ENCODE data around the gene DNER. TPM values are rescaled to one million over a fixed set of nuclear protein-coding genes. Genes with fewer than 3 reads are reported as not detected.
"Not testable (repeated sequence)": the region's sequence is repeated elsewhere in the genome, so short reads cannot be mapped to it uniquely, and the experiment has no call there.

DNER gene
- total RNA-seq, 1 donor from 2014 or later = not detected

DNA sequence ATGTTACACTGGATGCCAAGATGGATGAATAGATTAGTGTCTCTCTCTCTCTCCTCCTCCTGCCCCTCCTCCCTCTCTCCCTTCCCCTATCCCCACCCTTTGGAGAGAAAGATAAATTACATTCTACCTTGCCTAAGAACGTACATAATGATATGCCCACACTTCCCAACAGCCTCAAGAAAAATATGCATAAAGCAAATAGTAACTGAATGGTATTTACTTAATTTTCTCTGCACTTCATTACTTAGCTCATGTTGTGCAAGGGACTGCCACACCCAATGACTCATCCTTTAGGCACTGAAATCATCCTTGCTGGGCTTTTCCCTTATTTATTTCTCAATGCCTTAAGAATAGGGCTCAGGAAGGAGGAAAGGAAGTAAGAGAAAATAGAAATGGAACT is 306.0 kb downstream of the DNER start:
- intact Hi-C loops (cut with micrococcal nuclease) = no loop called here

DNA sequence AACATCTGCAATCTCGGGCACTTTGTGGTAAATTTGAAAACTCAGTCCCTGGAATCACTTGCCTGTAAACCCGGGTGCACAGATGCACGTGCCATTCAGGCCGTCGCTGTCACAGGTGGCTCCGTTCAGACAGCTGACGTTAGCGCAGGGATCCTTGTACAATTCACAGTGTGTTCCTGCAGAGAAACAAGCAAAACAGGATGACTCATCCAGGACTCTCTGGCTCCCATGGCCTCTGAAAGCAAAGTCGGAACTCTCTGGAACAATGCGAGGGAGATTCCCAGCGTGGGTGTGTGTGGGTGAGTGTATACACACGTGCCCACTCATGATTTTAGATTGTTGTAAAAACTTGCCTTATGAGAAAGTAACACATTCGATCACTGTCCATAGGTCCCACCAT is 307.2 kb downstream of the DNER start:
- intact Hi-C loops (cut with micrococcal nuclease) = no loop called here

DNA sequence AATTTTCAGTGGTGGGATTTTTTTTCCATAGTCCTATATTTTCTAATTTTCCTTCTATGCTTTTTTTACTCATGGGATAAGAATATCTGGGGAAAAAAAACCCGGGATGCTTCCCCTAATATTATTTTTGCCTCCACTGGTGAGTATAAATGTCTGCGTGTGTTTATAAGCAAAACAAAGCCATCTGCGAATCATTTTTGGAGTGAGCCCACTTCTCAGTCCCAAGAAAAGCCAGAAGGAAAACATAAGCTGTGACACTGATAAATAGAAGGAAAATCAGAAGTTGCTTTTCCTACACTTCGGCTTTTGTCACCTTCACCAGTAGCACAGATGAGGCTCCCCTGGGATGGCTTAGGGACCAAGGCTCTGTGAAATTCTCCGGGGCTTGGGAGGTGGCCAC is 308.6 kb downstream of the DNER start:
- intact Hi-C loops (cut with micrococcal nuclease) = no loop called here

DNA sequence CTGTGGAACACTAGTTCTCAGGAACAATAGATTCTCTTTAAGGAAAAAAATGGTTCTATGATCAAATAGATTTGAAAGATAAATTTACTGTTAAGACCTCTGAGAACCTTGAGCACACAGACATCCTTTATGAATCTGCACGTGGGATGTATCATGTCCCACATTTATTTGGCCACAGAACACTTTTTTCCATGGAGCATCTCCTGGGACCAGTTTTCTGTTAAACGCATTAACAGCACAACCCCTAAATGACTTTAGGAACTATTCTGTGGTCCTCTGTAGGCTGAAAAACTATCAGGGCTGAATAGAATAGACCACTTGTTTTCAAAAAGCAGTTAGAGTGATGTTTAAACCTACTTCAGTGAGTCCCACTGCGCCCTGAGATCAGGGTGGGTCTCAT is 311.1 kb downstream of the DNER start:
- intact Hi-C loops (cut with micrococcal nuclease) = no loop called here

DNA sequence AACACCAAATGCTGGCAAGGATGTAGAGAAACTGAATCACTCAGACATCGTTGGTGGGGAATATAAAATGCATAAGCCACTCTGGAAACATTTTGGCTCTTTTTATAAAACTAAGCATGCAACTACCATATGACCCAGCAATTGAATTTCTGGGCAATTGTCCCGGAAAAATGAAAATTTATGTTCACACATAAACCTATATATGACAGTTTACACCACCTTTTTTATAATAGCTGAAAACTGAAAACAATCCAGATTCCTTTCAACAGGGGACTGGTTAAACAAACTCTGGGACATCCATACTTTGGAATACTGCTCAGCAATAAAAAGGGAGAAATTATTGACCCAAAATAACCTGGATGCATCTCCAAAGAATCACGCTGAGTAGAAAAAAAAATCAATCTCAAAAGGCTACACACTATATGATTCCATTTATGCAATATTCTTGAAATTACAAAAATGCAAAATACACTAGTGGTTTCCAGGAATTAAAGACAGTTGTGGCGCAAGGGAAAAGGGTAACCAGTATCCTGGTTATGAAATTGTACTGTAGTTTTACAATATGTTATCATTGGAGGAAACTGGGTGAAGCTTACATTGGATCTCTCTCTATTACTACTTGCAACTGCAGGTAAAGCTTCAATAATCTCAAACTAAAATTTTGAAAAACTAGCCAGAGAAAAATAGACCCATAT is 313.0 kb downstream of the DNER start:
- intact Hi-C loops (cut with micrococcal nuclease) = no loop called here

DNA sequence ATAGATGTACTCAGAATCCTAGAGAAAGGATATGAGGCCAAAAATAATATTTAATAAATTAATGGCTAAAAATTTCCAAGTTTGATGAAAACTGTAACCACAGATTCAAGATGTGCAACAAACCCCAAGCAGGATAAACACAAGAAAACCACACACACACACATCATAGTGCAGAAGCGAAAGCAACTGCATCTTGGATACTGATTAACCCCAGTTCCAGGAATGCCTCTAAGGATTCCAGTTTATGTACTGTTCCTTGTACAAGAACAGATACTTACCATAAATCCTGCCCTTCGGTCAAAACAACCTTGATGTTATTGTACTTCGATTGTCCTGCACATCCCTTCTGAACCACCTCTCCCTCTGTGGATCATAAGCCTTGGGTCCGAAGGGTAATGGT is 320.4 kb downstream of the DNER start:
- intact Hi-C loops (cut with micrococcal nuclease) = no loop called here

DNA sequence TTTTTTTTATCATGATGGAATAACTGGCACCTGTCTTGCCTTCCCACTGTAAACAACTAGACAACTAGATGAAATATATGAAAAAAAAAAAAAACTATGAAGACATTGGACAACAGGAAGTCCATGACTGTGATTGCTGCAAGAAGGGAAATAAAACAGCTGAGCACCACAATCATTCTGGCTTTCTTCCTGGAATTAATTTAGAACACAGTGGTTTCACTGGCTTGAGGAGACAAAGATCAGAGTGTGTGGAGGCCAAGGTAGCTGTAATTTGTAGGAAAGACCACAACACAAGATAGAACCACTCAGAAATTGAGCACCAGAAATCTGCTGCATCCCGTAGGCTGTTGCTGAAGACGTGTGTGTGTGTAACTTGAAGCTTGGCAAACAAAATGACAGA is 322.2 kb downstream of the DNER start:
- intact Hi-C loops (cut with micrococcal nuclease) = no loop called here

DNA sequence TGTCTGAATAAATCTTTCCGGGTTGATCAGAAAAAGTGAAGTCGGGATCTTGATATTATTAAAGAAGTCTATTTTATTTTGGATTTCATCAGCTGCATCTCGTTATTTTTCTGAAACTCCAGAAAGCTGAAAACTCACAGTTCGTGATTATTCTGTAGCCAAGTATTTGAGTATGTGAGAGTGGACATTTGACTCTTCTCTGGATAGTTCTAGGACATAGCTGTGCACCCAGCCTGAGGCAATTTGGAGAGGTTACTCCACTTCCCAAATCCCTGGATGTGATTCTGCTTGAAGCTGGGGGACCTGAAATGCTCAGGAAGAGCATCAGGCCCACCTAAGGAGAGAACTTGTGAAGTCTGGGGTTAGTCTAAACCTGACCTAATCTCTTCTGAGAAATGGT is 325.6 kb downstream of the DNER start:
- intact Hi-C loops (cut with micrococcal nuclease) = no loop called here

DNA sequence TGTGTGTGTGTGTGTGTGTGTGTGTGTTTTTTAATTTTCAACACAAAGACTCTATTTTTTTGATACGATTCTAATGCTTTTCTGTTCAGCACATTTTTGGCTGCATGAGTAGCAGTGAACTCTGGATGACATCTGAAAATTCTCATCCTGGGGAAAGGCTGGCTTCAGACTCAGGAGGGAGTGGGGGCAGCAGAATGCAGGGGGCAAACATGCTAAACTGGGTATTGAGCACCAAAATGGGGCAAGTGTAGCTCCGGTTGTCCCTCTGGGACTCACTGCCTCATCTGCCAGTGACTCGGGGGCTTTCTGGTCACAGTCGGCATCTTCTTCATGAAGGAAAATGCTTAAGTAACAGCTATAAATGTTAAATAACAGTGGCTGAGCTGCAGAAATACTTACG is 326.5 kb downstream of the DNER start:
- intact Hi-C loops (cut with micrococcal nuclease) = no loop called here

DNA sequence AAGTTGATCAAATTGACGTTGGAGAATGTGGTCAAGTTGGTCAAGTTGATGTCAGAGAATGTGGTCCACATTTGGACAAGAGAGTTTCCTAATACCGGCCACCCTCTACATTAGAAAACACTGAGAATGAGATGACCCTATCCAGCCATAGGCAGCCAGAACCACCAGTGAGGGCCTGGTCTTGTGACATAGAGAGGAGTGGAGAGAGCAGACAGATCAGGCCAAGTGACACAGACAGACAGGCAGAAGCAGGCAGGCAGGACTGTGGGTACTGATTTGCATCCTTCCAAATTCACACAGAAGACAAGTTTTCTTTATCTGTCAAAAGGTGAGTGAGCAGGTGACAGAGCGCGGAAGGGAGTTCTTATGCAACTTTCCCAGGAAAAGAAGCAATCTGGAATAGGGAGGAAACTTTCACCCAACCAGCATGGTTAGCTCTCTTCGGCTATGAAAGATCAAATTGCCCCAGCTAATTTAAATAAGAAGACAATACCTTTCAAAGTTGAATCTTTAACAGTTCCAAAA is 334.2 kb downstream of the DNER start:
- intact Hi-C loops (cut with micrococcal nuclease) = no loop called here

DNA sequence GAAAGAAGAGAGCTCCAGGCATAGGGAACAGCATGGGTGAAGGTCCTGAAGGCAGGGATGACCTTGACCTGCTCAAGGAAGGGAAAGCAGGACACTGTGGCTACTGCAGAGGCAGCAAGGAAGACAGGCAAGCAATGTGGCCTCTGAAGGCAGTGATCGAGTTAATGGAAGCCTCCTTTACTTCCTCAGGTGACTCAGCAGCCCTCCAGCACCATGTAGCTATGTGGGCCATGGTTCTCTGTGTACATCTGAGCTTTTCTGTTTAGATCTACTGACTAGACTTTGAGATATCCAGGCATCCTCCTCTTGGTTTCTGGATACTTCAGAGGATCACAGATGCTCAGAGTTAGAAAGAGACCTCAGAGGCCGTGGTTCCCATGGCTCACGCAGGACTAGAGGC is 336.0 kb downstream of the DNER start:
- intact Hi-C loops (cut with micrococcal nuclease) = no loop called here

DNA sequence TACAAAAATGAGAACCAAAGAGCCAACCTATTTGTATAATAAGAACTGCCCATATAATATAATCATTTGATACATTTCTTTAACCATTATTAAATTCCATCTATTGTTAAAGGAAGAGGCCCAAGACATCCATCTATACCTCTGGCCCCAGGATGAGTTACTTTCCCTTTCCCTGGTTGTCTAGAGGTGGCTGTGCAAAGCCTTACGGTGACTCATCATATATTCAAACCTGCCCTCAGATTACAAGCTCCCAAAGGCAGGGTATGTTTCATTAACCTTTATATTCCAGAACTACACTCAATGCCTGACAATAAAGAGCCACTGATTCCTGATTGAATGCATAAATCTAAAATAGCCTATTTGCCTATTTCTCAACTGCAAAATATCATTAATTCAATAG is 337.5 kb downstream of the DNER start:
- intact Hi-C loops (cut with micrococcal nuclease) = no loop called here

DNA sequence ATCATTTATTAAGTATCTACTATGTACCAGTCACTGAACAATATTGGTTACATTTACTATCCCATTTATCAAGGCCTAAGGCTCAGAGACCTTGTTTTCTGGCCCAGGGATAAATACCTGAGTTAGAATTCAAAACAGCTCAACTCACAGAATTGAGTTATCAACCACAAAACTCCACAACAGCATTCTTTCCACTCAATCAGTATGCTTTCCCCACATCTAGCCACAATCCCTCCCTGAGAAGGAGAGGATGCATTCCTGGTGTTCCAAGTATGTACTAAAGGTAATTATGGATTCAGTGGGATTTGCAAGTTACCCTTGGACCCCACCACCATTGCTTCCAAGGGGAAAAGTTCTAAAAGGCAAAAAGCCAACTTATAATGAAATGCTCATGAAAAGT is 339.1 kb downstream of the DNER start:
- intact Hi-C loops (cut with micrococcal nuclease) = no loop called here

DNA sequence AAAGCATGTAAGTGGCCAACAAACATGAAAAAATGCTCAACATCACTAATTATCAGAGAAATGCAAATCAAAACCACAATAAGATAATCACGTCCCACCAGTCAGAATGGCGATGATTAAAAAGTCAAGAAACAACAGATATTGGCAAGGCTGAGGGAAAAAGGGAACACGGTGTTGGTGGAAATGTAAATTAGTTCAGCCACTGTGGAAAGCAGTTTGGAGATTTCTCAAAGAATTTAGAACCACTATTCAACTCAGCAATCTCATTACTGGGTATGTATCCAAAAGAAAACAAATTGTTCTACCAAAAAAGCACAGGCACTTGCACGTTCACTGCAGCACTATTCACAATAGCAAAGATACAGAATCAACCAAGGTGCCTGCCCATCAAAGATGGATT is 341.0 kb downstream of the DNER start:
- intact Hi-C loops (cut with micrococcal nuclease) = not testable (repeated sequence)

DNA sequence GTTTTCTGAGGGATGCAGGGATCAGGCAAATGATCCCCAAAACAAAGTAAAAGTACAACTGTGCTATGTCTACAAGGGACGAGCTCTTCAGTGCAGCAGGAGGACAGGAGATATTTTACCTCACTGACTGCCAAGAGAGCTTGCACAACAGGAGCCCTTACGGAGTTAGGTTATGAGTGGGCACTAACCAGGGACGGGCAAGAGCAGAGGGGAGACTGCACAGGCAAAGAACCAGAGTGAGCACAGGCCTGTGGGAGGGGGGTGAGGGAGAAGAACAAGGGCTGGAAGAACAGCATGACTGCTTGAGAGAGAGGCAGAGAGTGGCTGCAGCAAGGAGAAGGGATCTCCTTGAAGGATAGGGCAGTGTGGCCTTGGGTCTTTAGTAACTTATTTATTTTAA is 342.1 kb downstream of the DNER start:
- intact Hi-C loops (cut with micrococcal nuclease) = no loop called here

DNA sequence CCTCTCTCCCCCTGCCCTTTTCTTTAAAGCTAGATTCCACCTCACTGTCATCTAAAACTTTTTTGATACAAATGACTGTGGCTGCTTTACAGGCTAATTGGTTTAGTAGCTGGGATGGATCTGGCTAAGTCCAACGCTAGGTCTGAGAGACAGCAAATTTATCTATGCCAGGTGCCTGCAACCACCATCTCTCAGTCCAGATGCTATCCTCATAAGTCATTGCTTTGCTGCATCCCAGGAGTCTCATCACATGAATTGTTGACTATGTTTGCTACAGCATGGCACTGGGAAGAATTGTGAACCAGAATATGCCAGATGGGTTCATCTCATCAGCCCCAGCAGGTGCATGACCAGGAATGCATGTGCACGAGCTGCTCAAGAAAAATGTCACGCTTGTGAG is 343.3 kb downstream of the DNER start:
- intact Hi-C loops (cut with micrococcal nuclease) = no loop called here

DNA sequence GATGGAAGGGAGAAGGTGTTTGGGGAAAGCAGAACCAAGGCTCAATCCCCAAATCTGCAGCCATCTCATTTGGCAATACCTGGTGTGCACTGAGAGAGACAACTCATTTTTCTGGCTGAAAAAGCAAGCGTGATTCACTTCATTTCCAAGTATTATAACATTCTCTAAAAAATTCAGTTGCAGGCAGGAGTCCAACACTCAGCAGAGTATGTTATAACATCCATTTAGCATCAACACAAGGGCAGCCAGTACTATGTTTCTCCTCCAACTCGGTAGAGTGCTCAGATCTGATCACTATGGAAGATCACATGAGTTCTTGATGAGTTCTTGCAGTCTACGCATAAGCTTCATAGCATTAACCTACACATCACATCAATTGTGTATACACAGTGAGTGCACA is 343.8 kb downstream of the DNER start:
- intact Hi-C loops (cut with micrococcal nuclease) = no loop called here

DNA sequence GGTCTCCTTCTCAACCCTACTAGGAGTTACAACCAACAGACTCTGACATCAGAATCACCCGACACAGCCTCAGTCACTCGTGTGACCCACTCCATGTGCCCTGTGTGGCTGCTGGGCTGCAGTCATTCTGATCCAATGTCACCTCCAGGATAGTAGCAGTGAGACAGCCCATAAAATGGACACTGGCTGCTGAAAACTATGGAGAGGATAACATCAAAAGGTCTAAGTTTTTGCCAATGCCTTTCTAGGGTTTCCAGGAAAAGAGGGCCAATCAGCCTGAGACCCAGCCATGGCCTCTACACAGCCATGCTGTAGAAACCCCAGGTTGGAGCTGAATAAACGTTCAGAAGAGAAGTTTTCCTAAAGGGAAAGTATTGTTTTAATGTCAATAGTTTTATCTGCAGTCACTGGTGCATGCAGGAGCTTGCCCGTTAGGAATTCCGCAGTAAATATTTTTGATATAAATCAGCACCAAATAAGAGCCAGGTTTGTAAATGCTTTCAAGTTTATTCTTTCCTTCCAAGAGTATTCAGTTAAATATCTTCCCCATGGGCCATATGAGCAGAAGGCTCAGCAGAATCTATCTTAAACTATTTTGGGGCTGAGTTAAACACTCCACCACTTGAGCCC is 351.1 kb downstream of the DNER start:
- intact Hi-C loops (cut with micrococcal nuclease) = no loop called here

DNA sequence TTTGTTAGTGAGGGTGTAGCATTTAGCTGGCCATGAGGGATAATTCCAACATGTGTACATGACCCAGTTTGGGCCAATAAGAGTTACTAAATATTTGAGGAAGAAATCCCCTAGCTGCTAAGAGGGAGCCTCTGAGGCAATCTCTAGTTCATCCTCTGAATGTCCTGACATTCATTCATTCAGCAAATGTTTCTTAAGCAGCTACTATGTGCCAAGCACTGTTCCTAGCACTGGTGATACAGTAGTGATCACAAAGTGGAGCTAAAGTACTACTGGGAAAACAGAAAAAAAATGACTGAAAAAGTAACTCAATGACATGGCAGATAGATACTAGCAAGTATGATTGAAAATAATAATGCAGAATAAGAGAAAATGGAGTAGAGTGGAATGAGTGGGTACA is 363.5 kb downstream of the DNER start:
- intact Hi-C loops (cut with micrococcal nuclease) = no loop called here

DNA sequence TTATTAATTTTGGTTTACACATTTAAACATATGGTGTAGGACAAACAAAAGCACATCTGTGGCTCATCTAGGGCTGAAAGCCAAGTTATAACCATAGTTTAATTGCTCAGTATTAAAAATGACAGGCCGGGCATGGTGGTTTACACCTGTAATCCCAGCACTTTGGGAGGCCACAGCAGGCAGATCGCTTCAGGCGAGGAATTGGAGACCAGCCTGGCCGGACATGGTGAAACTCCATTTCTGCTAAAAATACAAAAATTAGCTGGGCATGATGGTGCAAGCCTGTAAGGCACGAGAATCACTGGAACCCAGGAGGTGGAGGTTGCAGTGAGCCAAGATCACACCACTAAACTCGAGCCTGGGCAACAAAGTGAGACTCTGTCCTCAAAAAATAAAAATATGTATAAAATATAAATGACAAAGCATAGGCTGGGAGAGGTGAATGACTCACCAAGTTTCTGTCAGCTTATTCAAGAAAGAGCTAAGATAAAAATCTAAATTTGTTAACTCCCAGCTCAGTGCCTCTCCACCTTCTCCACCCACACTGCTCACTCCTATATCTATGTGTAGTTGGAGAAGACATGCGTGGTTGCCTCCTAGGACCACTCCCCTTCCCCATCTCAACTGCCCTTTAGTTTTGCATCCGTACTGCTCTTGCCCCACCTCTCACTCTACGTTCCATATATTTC is 364.1 kb downstream of the DNER start:
- intact Hi-C loops (cut with micrococcal nuclease) = no loop called here

DNA sequence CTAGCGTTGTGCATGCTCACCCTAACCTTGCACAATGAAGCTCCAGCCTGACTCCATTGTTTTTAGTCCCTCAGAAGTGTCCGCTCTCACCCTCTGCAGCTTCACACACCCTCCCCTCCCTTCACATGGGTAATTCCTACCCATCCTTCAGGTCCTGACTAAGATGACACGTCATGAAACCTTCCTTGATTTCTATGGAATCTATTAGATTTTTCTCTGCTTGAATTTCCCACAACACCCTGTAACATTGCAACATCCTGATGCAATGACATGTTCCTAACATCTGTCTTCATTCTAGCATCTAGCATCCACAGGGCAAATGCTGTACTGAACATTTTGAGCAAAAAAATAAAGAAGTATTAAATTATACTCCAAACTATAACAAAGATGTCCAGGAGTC is 366.2 kb downstream of the DNER start:
- intact Hi-C loops (cut with micrococcal nuclease) = no loop called here

DNA sequence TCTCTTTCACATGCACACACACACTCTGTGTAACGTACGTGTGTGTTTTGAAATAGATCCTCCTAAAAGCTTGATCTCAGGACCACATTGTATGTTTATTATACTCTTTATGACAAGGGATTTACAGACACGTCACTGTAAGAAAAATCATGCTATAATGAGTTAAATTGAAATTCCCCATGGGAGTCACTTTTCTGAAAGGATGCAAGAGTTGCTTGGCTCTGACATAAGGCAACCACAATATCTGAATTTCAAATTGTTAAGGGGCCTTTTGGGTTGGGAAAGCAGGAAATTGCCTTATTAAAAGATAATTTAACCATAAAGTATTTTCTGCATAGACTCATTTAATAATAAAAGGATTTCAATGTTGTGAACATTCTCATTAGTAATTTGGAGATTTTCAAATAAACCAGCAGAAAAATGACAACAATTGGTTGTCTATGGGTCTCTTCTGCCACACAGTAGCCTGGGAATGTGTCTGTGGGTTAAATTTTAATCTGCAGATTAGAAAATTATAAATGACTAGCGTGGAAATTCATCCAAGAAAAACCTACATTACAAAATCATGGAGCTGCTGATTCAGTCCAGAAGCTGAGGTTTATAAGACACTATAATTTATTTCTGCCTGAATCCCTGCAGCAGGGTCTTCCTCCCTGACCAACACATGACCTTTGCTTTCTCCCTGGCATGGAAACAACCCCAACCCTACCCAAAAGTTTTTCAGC is 367.4 kb downstream of the DNER start:
- intact Hi-C loops (cut with micrococcal nuclease) = no loop called here

Data from T-helper 1 cell treated with Interleukin-12 subunit alpha and Interleukin-12 subunit beta and Interleukin-4 antibody, amounts not matched to agents 30 ng/mL and 1 ng/mL, for 36 hours (primary cell).